HCT116 (cell line): Measurements from ENCODE around the gene URAD. TPM values are rescaled to one million over a fixed set of nuclear protein-coding genes. Genes with fewer than 3 reads are reported as not detected.

Source experiments
- ATAC-seq: fragments of 200-7000 bp; cut with Tn5 transposase; 2 replicates; pipeline ENCODE4 v1.9.1; 2020; ENCODE audit warnings: mild to moderate bottlenecking, moderate library complexity
- BruUV-seq: library from RNA; stranded (reverse); fragments of 400-500 nt; replicated peaks from 2 replicates; lab custom pipeline; 2021; lab: Mats Ljungman, UMichigan
- CTCF ChIA-PET: fragments of 300-600 bp; sonication (Branson Sonifier 250); formaldehyde crosslinking; loops from one replicate; lab custom pipeline; 2021; ENCODE audit warnings: antibody characterized with exemption; lab: Charles Lee
- POLR2A ChIA-PET: fragments of 300-600, 350-600 bp; sonication (Branson Sonifier 250); formaldehyde crosslinking; loops from one replicate; lab custom pipeline; 2021; ENCODE audit warnings: antibody characterized with exemption; lab: Charles Lee
- RAD21 ChIA-PET, 2 experiments: fragments of 300-600 bp; sonication (Branson Sonifier 250); formaldehyde crosslinking; loops; one replicate each; lab custom pipeline; 2023; ENCODE audit warnings: low total read pairs in 2 of 2; ENCODE audit not compliant: uncharacterized antibody in 2 of 2, unreplicated experiment in 2 of 2, low non-redundant PET in 1 of 2; lab: Charles Lee
- DNase-seq: peaks from one replicate; pipeline ENCODE4 v3.0.0-alpha.2; 2010; ENCODE audit warnings: low read depth, low spot score
- H2AFZ ChIP-seq: fragments of 200-600 bp; shearing (Covaris generic), sonication (generic); 2 replicates; pipeline ENCODE4 v1.6.1; 2017; ENCODE audit warnings: low read depth, mixed run types, mixed read lengths, antibody characterized with exemption, low read length; ENCODE audit not compliant: poor library complexity, severe bottlenecking
- H3K27ac ChIP-seq: 2 replicates; pipeline ENCODE4 v1.5.1; 2012; ENCODE audit warnings: low read depth, low read length
- H3K27me3 ChIP-seq: fragments of 200-600 bp; sonication (generic); 2 replicates; pipeline ENCODE4 v1.6.1; 2016; ENCODE audit warnings: mixed run types, low read length, mixed read lengths; ENCODE audit not compliant: insufficient read depth
- H3K36me3 ChIP-seq, 2 experiments: fragments of 200-500 bp in 1 of 2; fragments of 200-600 bp in 1 of 2; sonication (Bioruptor generic) in 1 of 2; sonication (generic) in 1 of 2; 2 replicates each; pipeline versions ENCODE4 v1.5.1 to v1.6.1; 2014 to 2016; ENCODE audit warnings: low read length in 2 of 2, inconsistent platforms in 1 of 2, mixed read lengths in 1 of 2, mixed run types in 1 of 2; ENCODE audit not compliant: insufficient read depth in 2 of 2, control insufficient read depth in 1 of 2
- H3K4me1 ChIP-seq, 2 experiments: fragments of 200-600 bp in 1 of 2; sonication (generic) in 1 of 2; 2 replicates each; pipeline versions ENCODE4 v1.5.1 to v1.6.1; 2012 to 2017; ENCODE audit warnings: low read length in 2 of 2, inconsistent platforms in 1 of 2, mild to moderate bottlenecking in 1 of 2, mixed read lengths in 1 of 2, mixed run types in 1 of 2, moderate library complexity in 1 of 2; ENCODE audit not compliant: insufficient read depth in 2 of 2, control insufficient read depth in 1 of 2
- H3K4me2 ChIP-seq: fragments of 200-600 bp; sonication (generic); 2 replicates; pipeline ENCODE4 v1.6.1; 2017; ENCODE audit warnings: mixed run types, low read length, mixed read lengths
- H3K4me3 ChIP-seq, 2 experiments: fragments of 200-600 bp in 1 of 2; sonication (generic) in 1 of 2; replicated peaks in 1 of 2; 2 replicates each; pipeline ENCODE4 v1.5.1; 2011 to 2016; ENCODE audit warnings: low read length in 2 of 2, control low read depth in 1 of 2, low read depth in 1 of 2, mild to moderate bottlenecking in 1 of 2, mixed read lengths in 1 of 2, mixed run types in 1 of 2
- H3K79me2 ChIP-seq: fragments of 200-600 bp; sonication (generic); 2 replicates; pipeline ENCODE4 v1.6.1; 2017; ENCODE audit warnings: mild to moderate bottlenecking, mixed run types, low read length, moderate library complexity, mixed read lengths; ENCODE audit not compliant: insufficient read depth
- H3K9ac ChIP-seq: fragments of 200-600 bp; sonication (generic); 2 replicates; pipeline ENCODE4 v1.6.1; 2016; ENCODE audit warnings: low read length, mixed read lengths
- H3K9me2 ChIP-seq: fragments of 200-600 bp; sonication (generic), shearing (Covaris generic); 2 replicates; pipeline ENCODE4 v1.6.1; 2017; ENCODE audit warnings: mixed run types, mild to moderate bottlenecking, moderate library complexity; ENCODE audit not compliant: insufficient read depth
- H3K9me3 ChIP-seq, 2 experiments: fragments of 200-500 bp in 1 of 2; fragments of 200-600 bp in 1 of 2; sonication (Bioruptor generic) in 1 of 2; sonication (generic) in 1 of 2; 2 replicates each; pipeline ENCODE4 v1.6.1; 2014 to 2017; ENCODE audit warnings: low read length in 2 of 2, mixed read lengths in 2 of 2, inconsistent platforms in 1 of 2, low read depth in 1 of 2, mild to moderate bottlenecking in 1 of 2, mixed run types in 1 of 2, moderate library complexity in 1 of 2; ENCODE audit not compliant: control insufficient read depth in 1 of 2, insufficient read depth in 1 of 2
- H4K20me1 ChIP-seq: fragments of 200-600 bp; sonication (generic), shearing (Covaris generic); 2 replicates; pipeline ENCODE4 v1.6.1; 2017; ENCODE audit warnings: mixed run types, mild to moderate bottlenecking, moderate library complexity; ENCODE audit not compliant: insufficient read depth
- JUND ChIP-seq: IDR thresholded peaks from 2 replicates; pipeline ENCODE4 v1.6.1; 2012
- ZFX ChIP-seq: fragments of 450-650 bp; IDR thresholded peaks from 2 replicates; pipeline ENCODE4 v1.6.1; 2017
- intact Hi-C: fragments of 100-400 bp; cut with micrococcal nuclease; formaldehyde crosslinking; loops from 2 replicates; pipeline ENCODE4 v1.10.0; 2022
- total RNA-seq: library from RNA; stranded (reverse); gene quantifications from one replicate; pipeline ENCODE4 v1.2.1, GENCODE V29; 2021; ENCODE audit not compliant: unreplicated experiment
- TF ChIP-seq, protein P1 (sequence below), 3 experiments: fragments of 200-600 bp in 1 of 3; sonication (generic) in 1 of 3; IDR thresholded peaks in 2 of 3; conservative IDR thresholded peaks in 1 of 3; 2 replicates each; pipeline ENCODE4 v1.5.1; 2012 to 2017; ENCODE audit warnings: low read depth in 2 of 3, low read length in 2 of 3, antibody characterized with exemption in 1 of 3, borderline replicate concordance in 1 of 3, control low read depth in 1 of 3, mild to moderate bottlenecking in 1 of 3, mixed read lengths in 1 of 3, mixed run types in 1 of 3, moderate library complexity in 1 of 3; ENCODE audit not compliant: insufficient read depth in 1 of 3
- TF ChIP-seq, protein P2 (sequence below): IDR thresholded peaks from 2 replicates; pipeline ENCODE4 v1.6.1; 2012

Gene URAD
- total RNA-seq, 1 experiment from 2014 or later = not detected

DNA sequence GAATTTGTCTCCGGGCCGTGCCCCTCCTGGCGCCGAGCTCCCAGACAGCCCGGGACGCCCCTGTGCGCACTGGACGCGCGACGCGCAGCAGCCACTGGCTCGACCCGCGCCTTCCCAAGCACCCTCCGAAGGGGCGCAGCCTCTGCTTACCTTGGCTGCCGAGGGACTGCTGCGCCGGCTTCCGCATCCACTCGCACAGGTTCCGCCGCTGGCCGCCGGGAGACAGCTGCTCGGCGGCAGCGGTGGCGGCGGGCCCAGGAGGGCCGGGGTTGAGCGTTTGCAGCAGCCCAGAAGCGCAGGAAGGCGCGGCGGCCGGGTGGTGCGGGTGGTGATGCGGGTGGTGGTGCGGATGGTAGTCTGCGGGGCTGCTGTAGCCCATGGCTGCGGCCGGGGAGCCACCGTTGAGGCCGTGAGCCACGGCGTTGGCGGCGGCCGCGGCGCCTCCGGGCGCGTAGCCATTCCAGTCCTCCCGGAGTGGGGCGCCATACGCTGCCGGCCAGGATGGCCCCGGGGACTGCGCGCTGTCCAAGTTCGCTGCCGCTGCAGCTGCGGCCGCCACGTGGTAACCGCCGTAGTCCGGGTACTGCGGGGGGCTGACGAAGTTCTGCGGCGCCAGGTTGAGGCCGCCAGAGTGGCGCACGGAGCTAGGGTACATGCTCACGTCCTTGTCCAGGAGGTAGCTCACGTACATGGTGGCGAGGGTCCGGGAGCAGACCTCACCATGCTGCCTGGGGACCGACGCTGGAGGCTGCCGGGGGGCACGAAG lies 20.0 kb downstream of the URAD start:
- Histone ChIP-seq H2AFZ (no peak overlapping the region), H3K9ac (peak overlapping the region; percentile 94), H3K9me3 (no peaks in the 10 kb centered on the region), H3K9me2 (no peaks in the 10 kb centered on the region), H3K27ac (peak overlapping the region; percentile 83), H3K4me2 (peak overlapping the region; percentile 97), H3K4me1 (peaks cover 6 to 20% of the 10 kb centered on the region in 2 experiments; a peak in 3 of 4 replicates), H3K36me3 (no peaks in the 10 kb centered on the region; a peak in 1 of 4 replicates), H3K27me3 (no peaks in the 10 kb centered on the region), H3K79me2 (peaks cover 40% of the 10 kb centered on the region), H4K20me1 (no peaks in the 10 kb centered on the region), H3K4me3 (peak overlapping the region; percentile 81 to 84)
- intact Hi-C loops = loop anchor here (5.0 kb wide), 1 partner anchor 586 kb away; no protein-coding TSS in a partner anchor
- ATAC-seq (peak; percentile 64), DNase-seq (no peak)
- CTCF ChIA-PET = interaction anchor here (1.1 to 2.9 kb wide), 6 partner anchors 10 to 606 kb away, joined by 3 to 14 read pairs (median 8); no protein-coding TSS in a partner anchor
- BruUV-seq = no TSS peak
- POLR2A ChIA-PET = interaction anchor here (0.9 to 1.9 kb wide), 5 partner anchors 10 to 606 kb away, joined by 3 to 5 read pairs (median 3); no protein-coding TSS in a partner anchor
- TF ChIP-seq ZFX = peak; percentile 75
- no peak; the same call in 1 of the 2 replicates for TF ChIP-seq JUND
- TF ChIP-seq, protein P1, sequence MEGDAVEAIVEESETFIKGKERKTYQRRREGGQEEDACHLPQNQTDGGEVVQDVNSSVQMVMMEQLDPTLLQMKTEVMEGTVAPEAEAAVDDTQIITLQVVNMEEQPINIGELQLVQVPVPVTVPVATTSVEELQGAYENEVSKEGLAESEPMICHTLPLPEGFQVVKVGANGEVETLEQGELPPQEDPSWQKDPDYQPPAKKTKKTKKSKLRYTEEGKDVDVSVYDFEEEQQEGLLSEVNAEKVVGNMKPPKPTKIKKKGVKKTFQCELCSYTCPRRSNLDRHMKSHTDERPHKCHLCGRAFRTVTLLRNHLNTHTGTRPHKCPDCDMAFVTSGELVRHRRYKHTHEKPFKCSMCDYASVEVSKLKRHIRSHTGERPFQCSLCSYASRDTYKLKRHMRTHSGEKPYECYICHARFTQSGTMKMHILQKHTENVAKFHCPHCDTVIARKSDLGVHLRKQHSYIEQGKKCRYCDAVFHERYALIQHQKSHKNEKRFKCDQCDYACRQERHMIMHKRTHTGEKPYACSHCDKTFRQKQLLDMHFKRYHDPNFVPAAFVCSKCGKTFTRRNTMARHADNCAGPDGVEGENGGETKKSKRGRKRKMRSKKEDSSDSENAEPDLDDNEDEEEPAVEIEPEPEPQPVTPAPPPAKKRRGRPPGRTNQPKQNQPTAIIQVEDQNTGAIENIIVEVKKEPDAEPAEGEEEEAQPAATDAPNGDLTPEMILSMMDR (IDR thresholded peaks at IDR 0.05 in 2 of 3, conservative IDR thresholded peaks at IDR 0.05 in 1 of 3; ENCODE audit: borderline replicate concordance in 1 of 3, insufficient read depth in 1 of 3, low read depth in 2 of 3, low read length in 2 of 3) = 0 out of 6 replicates have a peak, but pooled peaks of 1 of the 3 experiments have one; percentile 1
- TF ChIP-seq, protein P2, sequence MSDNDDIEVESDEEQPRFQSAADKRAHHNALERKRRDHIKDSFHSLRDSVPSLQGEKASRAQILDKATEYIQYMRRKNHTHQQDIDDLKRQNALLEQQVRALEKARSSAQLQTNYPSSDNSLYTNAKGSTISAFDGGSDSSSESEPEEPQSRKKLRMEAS = peak; percentile 64
- RAD21 ChIA-PET = no interaction called here
